Measurements from ENCODE around the gene VASH2.

GRCh38 chr1:213014642-213015041, 64.3 kb downstream of the VASH2 start:
- TF ChIP-seq ZNF274 (IDR thresholded peaks at IDR 0.05; ENCODE audit: low read depth, low read length) (no peak), YY1 (IDR thresholded peaks at IDR 0.05; ENCODE audit: insufficient read depth, insufficient read length) (no peak)
